DMS153 treated with DMSO at 0.1 percent for 48 hours (cell line): ENCODE data around the gene WDR7.
A peak's percentile ranks its signal among the peaks of the same experiment; 100 is the strongest.

Experiments
- DNase-seq: peaks from one replicate; lab custom pipeline; 2025; ENCODE audit not compliant: unreplicated experiment; lab: John Stamatoyannopoulos, UW

WDR7 gene

DNA sequence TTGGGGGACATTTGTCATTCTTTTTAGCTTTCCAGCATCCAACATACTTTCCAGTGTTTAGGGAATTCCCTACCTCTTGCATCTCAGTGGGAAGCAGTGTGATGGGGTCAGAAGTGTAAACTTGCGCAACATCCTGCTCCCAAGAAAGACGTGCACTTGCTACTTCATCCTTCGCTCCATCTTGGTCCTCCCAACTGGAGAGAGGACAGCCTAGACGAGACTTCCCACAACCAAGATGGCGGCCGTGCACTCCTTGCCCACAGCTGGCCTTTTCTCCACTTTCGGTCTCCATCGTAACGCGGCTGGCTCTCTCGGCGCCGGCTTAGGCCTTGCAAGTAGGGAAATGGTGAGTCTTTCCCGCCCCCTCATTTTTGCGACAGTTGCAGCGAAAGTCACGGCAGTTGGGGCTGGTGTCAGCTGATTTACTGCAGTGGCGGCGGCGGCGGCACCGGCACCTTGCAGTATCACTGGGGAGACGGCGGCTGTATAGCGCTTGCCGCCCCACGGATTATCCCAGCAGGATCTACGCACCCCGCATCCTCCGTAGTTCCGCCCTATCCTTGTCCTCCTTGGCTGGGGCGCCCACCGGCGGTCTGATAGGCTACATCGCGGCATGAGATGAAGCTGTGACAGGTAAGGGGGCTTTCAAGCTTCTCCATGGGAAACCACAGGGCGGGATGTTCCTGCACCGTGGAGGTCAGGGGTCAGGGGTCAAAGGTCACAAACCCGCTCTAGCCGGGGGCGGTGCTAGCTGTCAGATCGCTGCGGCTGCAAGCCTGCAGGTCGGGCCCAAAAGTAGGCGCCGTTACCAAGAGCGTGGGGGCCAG, at the start of gene WDR7:
Gene WDR7, plus strand, starts transcription at position 416 of the 827 bp plus-strand sequence. CDS start 21,157 bp downstream, outside the sequence.
- DNase-seq = peak; percentile 91

DNA sequence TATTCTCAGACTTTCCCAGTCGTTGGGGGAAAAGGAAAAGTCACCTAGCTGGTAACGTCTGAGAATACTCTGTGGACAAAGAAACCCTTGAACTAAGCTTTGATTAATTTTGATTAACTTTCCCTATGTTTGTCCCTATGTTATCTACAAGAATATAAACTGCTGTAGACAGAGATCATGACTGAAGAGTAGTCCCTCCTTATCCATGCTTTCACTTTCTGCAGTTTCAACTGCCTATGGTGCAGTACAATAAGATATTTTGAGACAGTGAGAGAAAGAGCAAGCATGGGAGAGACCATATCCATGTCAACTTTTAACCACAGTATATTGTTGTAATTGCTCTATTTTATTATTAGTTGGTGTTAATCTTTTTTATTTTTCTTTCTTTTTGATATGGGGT, 44.5 kb upstream of the WDR7 start:
- DNase-seq = no peak

DNA sequence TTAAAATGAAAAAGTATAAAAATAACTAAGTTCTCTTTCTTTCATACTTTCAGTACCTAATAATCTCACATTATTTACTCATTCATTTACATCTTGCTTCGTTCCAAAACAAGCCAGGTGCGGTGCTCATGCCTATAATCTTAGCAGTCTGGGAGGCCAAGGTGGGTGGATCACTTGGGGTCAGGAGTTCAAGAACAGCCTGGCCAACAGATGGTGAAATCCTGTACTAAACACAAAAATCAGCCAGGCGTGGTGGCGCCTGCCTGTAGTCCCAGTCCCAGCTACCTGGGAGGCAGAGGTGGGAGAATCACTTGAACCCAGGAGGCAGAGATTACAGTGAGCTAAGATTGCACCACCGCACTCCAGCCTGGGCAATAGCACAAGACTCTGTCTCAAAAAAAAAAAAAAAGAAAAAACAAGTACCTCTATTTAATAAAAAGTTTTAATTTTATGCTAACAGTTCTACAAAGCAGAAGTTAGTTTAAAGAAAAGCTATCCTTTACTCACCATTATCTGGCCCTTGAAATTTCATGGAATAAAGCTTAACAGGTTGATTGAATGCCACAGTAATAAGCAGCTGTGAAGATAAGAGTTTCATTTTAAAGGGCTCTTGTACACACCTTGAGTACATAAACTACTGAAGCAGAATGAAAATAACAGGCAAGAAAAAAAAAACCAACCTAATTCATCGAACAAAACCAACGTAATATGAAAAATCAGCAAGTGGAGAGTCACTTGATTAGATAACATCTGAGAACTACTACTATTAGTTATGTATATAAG, 35.2 kb upstream of the WDR7 start:
- DNase-seq = no peak

DNA sequence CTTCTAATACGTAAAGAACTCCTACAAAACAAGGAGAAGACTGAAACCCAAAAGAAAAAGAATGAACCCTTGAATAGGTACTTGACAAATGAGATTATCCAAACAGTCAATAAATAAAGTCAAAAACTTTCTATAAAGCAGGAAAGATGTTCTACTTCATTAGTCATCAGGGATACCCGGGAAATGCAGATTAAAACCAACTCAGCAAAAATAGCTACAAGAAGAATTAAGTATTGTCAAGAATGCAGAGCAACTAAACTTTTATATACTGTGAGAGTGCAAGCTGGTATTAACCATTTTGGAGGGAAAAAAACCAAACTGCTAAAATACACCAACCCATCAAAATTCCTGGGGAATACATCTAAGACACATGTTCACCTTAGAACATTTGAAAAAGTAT, 23.2 kb upstream of the WDR7 start:
- DNase-seq = no peak

DNA sequence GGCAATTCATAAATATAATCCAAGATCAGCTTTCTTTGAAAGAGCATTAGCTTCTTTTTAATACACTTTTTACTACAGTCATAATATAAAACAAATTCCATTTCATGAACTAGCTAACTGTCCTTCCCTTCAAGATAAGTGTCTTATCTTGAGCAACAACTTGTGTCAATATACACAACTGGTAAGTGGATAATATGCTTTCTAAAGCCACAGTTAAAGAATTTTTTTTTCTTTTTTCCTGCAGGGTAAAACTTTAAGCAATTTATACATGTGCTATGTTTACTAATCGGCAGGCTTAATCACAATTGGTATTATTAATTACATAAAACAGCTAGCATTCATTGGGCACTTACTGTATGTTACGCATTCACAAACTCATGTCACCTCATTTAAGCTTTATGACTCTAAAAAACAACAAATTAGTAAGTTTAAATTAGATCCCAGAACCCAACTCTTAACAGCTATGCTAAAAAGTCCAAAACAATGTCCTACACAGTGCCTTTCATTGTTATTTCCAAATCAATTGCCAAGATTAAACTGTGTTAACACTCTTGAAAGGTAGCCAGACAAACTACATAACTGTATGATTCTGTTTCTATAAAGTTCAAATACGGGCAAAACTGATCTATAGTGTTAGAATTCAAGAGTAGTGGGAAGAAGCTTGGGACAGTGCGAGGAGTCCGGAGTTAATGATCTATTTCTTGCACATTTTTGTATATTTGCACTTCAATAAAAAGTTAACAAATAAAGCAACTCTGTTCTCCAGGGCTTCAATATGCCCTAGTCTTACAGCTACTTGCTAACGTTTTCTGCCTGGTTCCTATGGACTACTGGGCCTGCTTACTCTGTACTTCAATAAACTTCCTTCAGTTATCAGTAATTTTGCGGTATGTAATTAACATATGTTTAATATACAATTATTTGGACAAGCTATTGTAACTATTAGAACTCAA, 18.8 kb upstream of the WDR7 start:
- DNase-seq = no peak

DNA sequence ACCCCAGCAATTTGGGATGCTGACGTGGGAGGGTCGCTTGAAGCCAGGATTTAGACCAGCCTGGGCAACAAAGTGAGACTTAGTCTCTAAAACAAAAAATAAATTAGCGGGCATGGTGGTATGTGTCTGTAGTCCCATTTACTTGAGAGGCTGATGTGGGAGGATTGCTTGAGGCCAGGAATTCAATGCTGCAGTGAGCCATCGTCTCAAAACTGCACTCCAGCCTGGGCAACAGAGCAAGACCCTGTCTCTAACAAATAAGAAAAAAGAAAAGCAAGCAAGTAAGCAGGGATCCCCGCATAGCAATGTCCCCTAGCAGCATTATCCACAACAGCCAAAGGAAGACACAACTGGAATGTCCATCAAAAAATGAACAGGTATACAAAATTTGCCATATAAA, 16.2 kb upstream of the WDR7 start:
- no peak for DNase-seq

DNA sequence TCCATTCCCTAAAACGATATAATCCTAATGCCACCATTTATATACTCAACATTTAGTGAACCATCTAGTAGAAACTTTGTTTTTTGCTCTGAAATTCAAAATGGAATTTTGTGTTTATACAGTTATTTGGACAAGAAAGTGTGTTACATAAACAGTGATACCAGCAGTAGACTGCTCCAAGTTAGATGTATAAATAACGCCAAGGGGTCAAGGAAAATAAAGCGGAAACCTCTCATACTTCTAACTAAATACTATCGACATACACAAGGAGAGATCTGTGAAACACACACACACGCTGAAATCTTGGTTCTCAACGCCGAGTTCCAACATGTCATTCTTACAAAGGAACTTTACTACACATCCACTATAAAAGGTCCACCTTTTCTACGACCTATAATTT, 14.0 kb upstream of the WDR7 start:
- no peak for DNase-seq

DNA sequence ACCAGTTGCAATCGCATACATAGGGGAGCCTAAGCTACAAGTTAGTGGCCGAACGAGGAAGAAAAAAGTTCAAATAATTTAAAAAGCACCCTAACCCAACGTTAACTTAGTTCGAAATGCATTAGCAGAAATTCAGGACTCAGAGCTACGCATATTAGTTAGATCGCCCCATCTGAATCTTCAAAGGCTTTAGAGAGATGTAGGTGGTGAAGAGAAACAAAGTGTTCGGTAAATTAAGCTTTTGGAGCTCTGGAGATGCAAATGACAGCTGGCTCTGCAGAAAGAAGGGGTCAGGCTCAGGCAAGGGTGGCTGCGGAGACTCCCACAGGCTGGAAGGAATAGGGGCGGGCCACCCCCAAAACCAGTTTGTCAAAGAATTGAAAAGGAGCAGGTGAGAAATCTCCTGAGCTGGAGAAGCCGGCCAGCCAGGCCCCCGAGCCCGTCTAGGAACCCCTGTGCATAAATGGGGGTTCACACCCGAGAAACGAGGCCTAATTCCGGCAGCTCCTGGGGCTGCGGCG, 13.4 kb upstream of the WDR7 start:
- no peak for DNase-seq

DNA sequence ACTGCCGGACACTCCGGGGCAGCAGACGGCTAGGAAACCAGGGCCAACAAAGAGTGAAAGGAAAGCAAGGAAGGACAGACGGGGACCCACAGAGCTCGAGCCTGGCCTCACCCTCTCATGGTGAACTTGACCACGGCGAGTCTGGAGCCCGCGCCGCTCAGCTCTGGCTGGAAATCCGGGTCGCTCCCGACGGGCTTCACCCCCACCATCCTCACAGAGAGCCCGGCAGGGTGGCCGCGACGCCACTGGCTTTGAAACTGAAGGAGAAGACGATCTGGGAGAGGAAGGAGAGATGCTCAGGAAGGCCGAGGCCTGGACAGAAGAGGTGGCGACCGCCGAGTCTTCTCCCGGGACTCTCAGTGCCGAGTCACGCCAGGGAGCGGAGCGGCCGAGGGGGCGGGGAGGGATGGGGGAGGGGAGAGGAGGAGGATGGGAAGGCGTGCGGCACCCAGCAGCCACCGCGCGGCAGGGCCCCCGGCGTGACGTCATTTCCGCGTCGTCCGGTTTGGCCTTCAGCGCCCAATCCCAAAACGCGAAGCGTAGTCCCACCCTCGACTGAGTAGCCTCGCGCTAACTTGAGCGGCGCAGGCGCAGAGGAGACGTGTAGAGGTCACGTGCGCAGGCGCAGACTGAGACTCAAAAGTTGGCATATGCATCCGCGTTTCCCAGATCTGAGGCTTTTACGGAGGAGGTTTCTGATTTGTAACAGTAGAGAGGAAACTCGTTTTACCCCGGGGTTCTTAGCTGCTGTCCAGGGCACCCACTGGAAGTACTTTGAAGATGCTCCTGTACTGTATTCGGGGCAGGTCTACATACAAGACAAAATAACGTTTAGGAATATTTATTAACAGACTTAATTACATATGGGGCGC, 12.7 kb upstream of the WDR7 start, which contains the start of gene TXNL1:
Gene TXNL1, minus strand, starts transcription at position 361 of the 872 bp plus-strand sequence. Its CDS starts 152 bp downstream, at position 209.
- DNase-seq = peak; percentile 94

DNA sequence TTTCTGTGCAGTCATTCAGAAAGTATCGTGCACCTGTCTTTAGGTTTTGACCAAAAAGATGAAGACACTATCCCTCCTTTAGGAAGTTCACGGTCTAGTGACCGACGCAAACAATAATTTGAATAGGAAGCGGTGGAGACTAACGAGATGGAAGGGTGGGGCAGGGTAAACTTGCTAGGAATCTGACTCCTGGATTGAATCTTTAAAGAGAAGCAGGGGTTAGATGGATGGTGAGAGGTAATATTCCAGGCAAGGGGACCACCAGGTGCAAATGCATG, 12.1 kb upstream of the WDR7 start:
- no peak for DNase-seq

DNA sequence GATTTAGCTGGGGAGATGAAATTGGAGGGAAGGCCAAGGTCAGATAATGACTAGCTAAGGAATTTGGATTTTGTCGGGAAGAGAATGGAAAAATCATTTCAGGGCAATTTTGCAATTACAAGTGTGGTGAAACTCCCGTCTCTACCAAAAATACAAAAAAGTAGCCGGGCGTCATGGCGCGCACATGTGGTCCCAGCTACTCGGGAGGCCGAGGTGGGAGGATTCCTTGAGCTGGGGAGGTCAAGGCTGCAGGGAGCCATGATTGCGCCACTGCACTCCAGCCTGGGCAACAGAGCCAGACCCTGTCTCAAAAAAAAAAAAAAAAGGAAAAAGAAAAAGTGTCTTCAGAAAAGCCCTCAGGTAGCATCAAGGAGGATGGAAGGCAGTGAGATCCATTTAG, 11.6 kb upstream of the WDR7 start:
- DNase-seq = no peak

DNA sequence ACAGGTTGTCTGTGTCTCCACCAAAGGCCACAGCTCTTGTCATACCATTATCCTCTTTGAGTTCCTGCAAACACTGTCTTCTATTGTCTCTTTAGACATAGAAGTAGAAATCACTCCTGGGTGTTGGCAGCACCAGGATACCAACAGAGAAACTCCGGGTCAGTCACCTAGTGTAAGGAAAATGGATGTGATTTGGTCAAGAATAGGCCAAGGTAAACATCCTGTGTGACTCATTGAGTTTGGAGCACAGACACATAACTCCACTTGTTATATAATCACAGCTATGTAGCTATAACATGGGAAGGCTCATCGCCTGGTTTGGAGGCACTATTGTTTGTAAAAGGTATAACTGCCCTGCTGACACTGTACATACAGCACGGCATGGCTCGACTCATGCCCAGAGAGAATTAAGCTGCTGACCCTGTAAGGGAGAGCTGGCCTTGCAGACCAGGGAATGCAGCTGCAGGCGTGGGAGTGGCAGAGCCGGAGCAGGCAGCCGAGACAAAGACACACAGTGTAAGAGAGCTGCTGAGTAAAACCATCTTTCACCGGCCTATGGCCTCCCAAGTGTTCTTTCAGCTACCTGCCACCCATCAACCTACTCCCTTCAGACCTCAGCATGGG, 9.3 kb upstream of the WDR7 start:
- DNase-seq = no peak

DNA sequence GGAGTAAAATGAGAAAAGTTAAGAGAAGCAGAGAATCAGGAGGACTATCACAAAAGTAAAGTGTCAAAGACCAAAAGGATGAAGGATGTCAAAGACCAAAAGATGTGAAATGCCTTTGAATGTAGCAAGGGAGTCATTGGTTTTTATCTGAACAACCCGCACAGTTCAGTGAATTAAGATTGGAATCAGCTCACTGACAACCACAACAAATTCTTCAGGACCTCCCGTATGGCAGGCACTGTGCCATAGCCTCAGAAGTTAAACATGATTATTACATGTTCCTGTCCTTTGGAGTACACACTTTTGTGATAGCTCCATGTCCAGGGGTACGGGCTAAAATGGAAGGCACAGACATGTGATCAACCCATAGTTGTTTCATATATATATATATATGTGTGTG, 7.8 kb upstream of the WDR7 start:
- no peak for DNase-seq

DNA sequence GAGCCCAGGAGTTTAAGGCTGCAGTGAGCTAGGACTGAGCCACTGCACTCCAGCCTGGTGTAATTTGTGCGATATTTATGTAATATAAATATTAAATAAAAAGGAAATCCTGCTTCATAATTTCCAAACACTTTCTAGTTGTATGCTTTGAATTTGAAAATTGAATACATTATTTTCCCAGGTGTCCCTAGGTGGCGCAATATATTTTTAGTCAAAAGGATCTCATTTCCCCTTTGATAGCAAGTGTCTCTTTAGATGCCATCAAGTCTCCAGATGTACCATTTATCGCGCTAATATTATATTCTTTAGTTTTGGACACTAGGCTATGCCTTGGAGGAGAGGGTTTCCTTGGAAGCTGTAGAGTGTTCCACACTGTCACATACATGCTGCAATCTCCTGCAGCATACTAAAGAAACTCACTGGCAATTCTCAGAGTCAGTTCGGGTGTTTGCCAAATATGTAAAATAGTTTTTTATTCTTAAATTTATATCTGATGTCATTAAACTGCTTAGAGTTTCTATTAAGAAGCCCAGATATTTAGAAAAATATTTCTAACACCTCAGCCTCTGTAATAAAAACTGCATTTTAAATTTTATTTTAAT, 5.6 kb upstream of the WDR7 start:
- peak; percentile 7 for DNase-seq

DNA sequence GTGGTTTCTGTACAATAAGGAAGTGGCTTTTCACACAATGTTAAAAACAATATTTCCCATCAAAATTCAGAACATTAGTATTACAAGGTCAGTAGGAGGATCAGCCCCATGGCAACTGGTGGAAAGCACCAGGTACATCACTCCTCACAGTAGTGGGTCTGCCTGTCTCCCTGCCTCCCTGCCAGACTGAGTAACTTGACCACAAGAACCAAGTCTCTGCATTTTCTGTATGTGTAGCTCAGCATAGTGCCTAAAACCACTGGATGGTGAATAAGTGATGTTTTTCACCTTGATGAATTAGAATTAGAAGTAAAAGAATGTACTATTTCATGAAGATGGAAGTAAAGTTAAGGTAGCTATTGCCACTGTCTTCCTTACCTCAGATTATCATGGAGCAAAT, 4.1 kb upstream of the WDR7 start:
- no peak for DNase-seq

DNA sequence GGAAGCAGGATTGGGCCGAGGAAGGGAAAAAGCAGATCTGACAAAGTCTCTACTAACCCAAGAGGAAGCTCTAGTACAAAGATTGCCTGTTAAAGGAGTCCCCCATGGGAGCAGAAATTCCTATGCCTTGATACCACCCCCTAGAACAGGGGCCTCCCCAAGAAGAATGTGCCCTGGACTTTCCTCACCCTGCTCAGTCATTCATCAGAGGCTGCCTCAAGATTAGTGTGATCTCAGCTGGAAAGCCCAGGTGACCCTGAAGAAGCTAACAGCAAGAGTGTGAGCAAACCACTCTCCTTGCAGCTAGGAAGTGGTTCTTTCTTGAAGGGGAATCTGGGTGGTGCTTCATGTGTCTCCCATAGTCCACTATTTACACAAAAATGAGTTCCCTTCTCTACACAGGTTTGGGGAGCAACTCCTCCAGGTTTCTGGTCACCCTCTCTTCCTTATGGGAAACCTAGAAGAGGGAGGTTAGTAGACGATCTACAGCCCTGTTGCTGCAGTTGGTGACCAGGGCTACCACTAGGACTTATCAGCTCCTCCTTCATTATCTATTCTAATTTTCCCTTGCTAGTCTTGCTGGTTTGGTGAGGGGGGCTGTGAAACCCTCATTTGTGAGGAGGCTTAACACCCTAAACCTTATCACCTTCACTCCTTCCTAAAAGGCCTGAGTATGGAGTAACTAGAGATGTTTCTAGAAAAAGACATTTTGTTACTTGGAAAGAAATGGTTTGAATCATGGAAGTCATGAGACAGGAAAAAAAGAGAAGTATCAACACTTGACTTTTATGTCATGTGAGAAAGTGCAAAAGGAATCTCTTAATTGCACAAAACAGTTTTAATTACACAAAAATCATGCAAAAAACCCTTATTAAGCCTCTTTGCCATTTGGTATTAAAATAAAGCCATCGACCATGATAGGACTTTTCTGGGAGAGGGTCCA, 2.9 kb upstream of the WDR7 start:
- no peak for DNase-seq

DNA sequence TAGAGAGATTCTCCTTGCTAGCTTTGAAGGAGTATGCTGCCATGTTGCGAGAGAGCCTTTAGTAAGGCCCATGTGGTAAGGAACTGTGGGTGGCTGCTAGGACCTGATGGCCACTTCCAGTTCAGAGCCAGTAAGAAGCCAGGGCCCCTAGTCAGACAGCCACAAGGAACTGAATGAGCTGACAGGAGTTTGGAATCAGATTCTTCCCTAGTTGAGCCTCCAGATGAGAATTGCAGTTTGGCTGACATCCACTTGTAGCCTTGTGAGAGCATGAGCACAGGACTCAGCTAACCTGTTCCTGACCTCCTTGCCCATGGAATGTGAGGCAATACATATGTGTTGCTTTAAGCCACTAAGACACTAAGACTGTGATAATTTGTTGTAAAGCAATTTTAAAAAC, 1.2 kb upstream of the WDR7 start:
- DNase-seq = no peak

DNA sequence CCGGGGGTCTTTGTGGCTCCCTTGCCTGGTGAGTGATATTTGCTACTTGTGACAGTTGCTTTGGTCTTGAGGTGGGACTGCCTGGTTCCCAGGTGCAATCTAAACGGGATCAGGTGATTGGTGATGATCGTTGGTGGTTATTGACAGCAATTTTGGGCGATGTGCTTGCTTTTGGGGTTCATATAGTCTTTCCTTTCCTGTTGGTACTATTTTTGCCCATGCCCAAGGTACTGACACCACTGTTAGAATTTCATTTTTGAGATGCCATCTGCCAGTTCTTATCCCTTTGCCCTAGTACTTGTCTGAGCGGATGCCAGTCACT, 573 bp downstream of the WDR7 start:
- no peak for DNase-seq
